Measurements from ENCODE around the gene SNRNP200.

DNA sequence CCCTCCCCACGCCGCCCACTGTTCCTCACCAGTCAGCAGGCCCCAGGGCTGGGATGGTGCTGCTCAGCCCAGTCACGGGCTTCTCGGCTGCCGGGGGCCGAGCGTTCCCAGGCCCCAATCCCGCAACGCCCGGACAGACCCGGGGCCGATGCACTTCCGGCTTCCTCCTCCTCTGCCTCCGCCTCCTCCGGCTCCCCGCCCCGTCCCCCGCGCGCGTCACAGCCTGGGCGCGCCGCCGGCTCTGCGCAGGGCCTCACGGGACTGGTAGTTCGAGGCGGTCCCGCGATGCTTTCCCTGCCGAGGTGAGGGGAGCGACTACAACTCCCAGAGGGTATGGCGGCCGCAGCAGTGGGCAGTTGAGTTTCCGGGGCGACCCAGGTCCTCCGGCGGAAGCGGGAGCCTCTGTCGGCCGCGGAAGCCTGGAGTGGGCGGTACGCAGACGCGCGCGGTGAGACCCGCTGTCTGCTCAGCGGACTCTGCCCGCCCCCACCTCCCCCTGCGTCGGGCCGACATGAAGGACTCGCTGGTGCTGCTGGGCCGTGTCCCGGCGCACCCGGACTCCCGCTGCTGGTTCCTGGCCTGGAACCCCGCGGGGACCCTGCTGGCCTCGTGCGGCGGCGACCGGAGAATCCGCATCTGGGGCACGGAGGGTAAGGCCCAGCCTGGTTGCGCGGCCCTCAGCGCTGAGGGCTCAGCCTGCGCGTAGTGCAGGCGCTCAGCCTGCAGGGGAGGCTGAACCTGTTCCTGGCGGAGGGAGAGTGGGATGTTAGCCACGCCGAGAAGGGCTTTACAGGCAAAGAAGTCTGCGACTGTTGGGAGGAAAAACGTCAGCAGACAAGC is 39.3 kb downstream of the SNRNP200 start, which contains the start of the genes CIAO1 and TMEM127:
- TF ChIP-seq EZH2 (IDR thresholded peaks at IDR 0.05; ENCODE audit: insufficient read depth, low read length) = no peak
- TF ChIP-seq, protein P1, sequence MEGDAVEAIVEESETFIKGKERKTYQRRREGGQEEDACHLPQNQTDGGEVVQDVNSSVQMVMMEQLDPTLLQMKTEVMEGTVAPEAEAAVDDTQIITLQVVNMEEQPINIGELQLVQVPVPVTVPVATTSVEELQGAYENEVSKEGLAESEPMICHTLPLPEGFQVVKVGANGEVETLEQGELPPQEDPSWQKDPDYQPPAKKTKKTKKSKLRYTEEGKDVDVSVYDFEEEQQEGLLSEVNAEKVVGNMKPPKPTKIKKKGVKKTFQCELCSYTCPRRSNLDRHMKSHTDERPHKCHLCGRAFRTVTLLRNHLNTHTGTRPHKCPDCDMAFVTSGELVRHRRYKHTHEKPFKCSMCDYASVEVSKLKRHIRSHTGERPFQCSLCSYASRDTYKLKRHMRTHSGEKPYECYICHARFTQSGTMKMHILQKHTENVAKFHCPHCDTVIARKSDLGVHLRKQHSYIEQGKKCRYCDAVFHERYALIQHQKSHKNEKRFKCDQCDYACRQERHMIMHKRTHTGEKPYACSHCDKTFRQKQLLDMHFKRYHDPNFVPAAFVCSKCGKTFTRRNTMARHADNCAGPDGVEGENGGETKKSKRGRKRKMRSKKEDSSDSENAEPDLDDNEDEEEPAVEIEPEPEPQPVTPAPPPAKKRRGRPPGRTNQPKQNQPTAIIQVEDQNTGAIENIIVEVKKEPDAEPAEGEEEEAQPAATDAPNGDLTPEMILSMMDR (IDR thresholded peaks at IDR 0.05; ENCODE audit: insufficient read depth, low read depth, low read length) = no peak

Measured in astrocyte (in vitro differentiated cells and primary cell).